Esophagus muscularis mucosa (tissue), 4 donors: ENCODE measurements around the gene ZNF329. TPM values are rescaled to one million over a fixed set of nuclear protein-coding genes. Genes with fewer than 3 reads are reported as not detected.

Source experiments
- DNase-seq: peaks from one replicate; pipeline ENCODE4 v3.0.0-alpha.2; 2017; ENCODE audit errors: extremely low spot score
- H3K27ac ChIP-seq, 4 donors: fragments of 200-600 bp; sonication (generic); replicated peaks in 1 of 4; 1 replicate in 3 of 4; 2 replicates in 1 of 4; pipeline ENCODE4 v1.5.1; 2016 to 2019; ENCODE audit warnings: mild to moderate bottlenecking in 1 of 4
- H3K27me3 ChIP-seq, 4 donors: fragments of 200-600 bp; sonication (generic); one replicate each; pipeline versions ENCODE4 v1.5.1 to v1.6.0; 2016 to 2019
- H3K36me3 ChIP-seq, 4 donors: fragments of 200-600 bp; sonication (generic); one replicate each; pipeline ENCODE4 v1.5.1; 2016 to 2019
- H3K4me1 ChIP-seq, 4 donors: fragments of 200-600 bp; sonication (generic); one replicate each; pipeline ENCODE4 v1.5.1; 2016 to 2019
- H3K4me3 ChIP-seq, 4 donors: fragments of 200-600 bp; sonication (generic); 1 replicate in 2 of 4; 2 replicates in 2 of 4; pipeline ENCODE4 v1.5.1; 2016 to 2019; ENCODE audit warnings: mild to moderate bottlenecking in 4 of 4, moderate library complexity in 1 of 4
- H3K9me3 ChIP-seq, 4 donors: fragments of 200-600 bp; sonication (generic); 1 replicate in 3 of 4; 2 replicates in 1 of 4; pipeline ENCODE4 v1.5.1; 2016 to 2019
- CTCF ChIP-seq, 3 experiments: fragments of 200-600 bp in 2 of 3; fragments of 450-650 bp in 1 of 3; sonication (generic) in 2 of 3; IDR thresholded peaks; one replicate each; pipeline ENCODE4 v1.5.1; 2017 to 2019; ENCODE audit warnings: antibody characterized with exemption in 3 of 3, mild to moderate bottlenecking in 2 of 3, moderate library complexity in 1 of 3
- EP300 ChIP-seq: sonication (generic); formaldehyde crosslinking; IDR thresholded peaks from one replicate; pipeline ENCODE4 v1.6.1; 2017; ENCODE audit warnings: antibody characterized with exemption
- POLR2A ChIP-seq: fragments of 450-650 bp; IDR thresholded peaks from one replicate; pipeline ENCODE4 v1.6.1; 2017; ENCODE audit warnings: antibody characterized with exemption, moderate library complexity, mild to moderate bottlenecking, low read depth
- POLR2AphosphoS5 ChIP-seq, 2 donors: sonication (generic); formaldehyde crosslinking; IDR thresholded peaks; one replicate each; pipeline ENCODE4 v1.6.1; 2017; ENCODE audit warnings: antibody characterized with exemption in 2 of 2
- WGBS: methylation state at CpG from one replicate; pipeline ENCODE4 v1.1.5; 2018; 5-methylcytosine and 5-hydroxymethylcytosine counted together
- intact Hi-C: fragments of 100-400 bp; cut with DNase I; formaldehyde crosslinking; loops from one replicate; pipeline ENCODE4 v1.15.1; 2023
- total RNA-seq, 4 donors: library from RNA; depleted of rRNA; stranded (reverse); fragments of >200 nt; gene quantifications; one replicate each; pipeline versions ENCODE4 v1.1.0 to v1.2.1, GENCODE V29; 2016

ZNF329 gene
- total RNA-seq, 4 donors from 2014 or later: 8.3 to 14.0 (median 10.8) TPM

- H3K4me3 ChIP-seq: peak within 1 kb of the TSS; percentile 78 to 98 (median 87)
- intact Hi-C loops: loop anchor here (10.0 kb wide), 1 partner anchor 92 kb away; the partner anchor contains the start of gene ZNF8
- H3K27me3 ChIP-seq: no peaks in the 10 kb centered on the region
- H3K9me3 ChIP-seq: peaks cover 13 to 100% (median 99%) of the 10 kb centered on the region in 4 donors
- H3K4me1 ChIP-seq: peaks cover 0 to 28% (median 0%) of the 10 kb centered on the region in 4 donors
- 0% methylated on average over 24 of the region's 80 CpGs for WGBS
- peak within 1 kb of the TSS; percentile 96 for H3K27ac ChIP-seq
- peak; percentile 96 for DNase-seq
- TF ChIP-seq POLR2A (peak; percentile 81), EP300 (no peak), POLR2AphosphoS5 (IDR thresholded peaks at IDR 0.05) (peak; percentile 89 to 95)
- peaks cover 45 to 62% (median 52%) of the 10 kb centered on the region in 4 donors for H3K36me3 ChIP-seq
These were observed 32.6 kb upstream of the ZNF329 start, which contains the start of gene ZNF274 for GRCh38 chr19:58182989-58183816. Gene ZNF274 (plus strand): TSS chr19:58183061. CDS start chr19:58183966, 905 bp downstream.

GRCh38 chr19:58182577-58182988, 32.0 kb upstream of the ZNF329 start:
- WGBS: 6% methylated on average over 17 of the region's 17 CpGs
- H3K27ac ChIP-seq: peak overlapping the region; percentile 96
- H3K4me1 ChIP-seq: peaks cover 0 to 28% (median 0%) of the 10 kb centered on the region in 4 donors
- H3K27me3 ChIP-seq: no peaks in the 10 kb centered on the region
- H3K4me3 ChIP-seq: peak overlapping the region; percentile 78 to 98 (median 87)
- intact Hi-C loops: loop anchor here (10.0 kb wide), 1 partner anchor 92 kb away; the partner anchor contains the start of gene ZNF8
- H3K36me3 ChIP-seq: peaks cover 45 to 62% (median 52%) of the 10 kb centered on the region in 4 donors
- peaks cover 15 to 100% (median 98%) of the 10 kb centered on the region in 4 donors for H3K9me3 ChIP-seq
- TF ChIP-seq POLR2A (no peak), POLR2AphosphoS5 (IDR thresholded peaks at IDR 0.05) (no peak), CTCF (IDR thresholded peaks at IDR 0.05) (no peak), EP300 (no peak)
- DNase-seq: peak; percentile 96

GRCh38 chr19:58181902-58182576, 31.4 kb upstream of the ZNF329 start:
- Histone ChIP-seq H3K4me3 (peak overlapping the region; percentile 78 to 98 (median 87)), H3K27ac (peak overlapping the region; percentile 96), H3K27me3 (no peaks in the 10 kb centered on the region), H3K36me3 (peaks cover 40 to 59% (median 49%) of the 10 kb centered on the region in 4 donors), H3K9me3 (peaks cover 19 to 100% (median 98%) of the 10 kb centered on the region in 4 donors), H3K4me1 (peaks cover 0 to 28% (median 0%) of the 10 kb centered on the region in 4 donors)
- 49% methylated on average over 4 of the region's 4 CpGs for WGBS
- TF ChIP-seq POLR2A (no peak), CTCF (IDR thresholded peaks at IDR 0.05) (peak; percentile 7 to 33 (median 15)), EP300 (no peak), POLR2AphosphoS5 (IDR thresholded peaks at IDR 0.05) (no peak)
- intact Hi-C loops: loop anchor here (10.0 kb wide), 1 partner anchor 93 kb away; the partner anchor contains the start of gene ZNF8
- DNase-seq: no peak

GRCh38 chr19:58170860-58171259, 20.3 kb upstream of the ZNF329 start:
- no peaks in the 10 kb centered on the region for H3K4me1 ChIP-seq
- H3K9me3 ChIP-seq: peaks cover 9 to 99% (median 96%) of the 10 kb centered on the region in 4 donors
- H3K36me3 ChIP-seq: no peaks in the 10 kb centered on the region
- H3K27me3 ChIP-seq: no peaks in the 10 kb centered on the region
- intact Hi-C loops: no loop called here
- 50% methylated on average over 1 of the region's 1 CpG for WGBS
- TF ChIP-seq POLR2A: no peak
- no peak for TF ChIP-seq EP300
- TF ChIP-seq CTCF (IDR thresholded peaks at IDR 0.05): no peak
- no peak for TF ChIP-seq POLR2AphosphoS5 (IDR thresholded peaks at IDR 0.05)
- H3K4me3 ChIP-seq: no peak overlapping the region
- no peak overlapping the region for H3K27ac ChIP-seq
- DNase-seq: no peak
